CD8-positive, alpha-beta memory T cell (primary cell): ENCODE results near the gene DDX25. TPM values are rescaled to one million over a fixed set of nuclear protein-coding genes. Genes with fewer than 3 reads are reported as not detected.
A peak's percentile ranks its signal among the peaks of the same experiment; 100 is the strongest.

Source experiments
- CTCF ChIA-PET: fragments of 350-600 bp; sonication (Branson Sonifier 250); formaldehyde crosslinking; loops from one replicate; lab custom pipeline; 2021; ENCODE audit warnings: antibody characterized with exemption; lab: Charles Lee
- POLR2A ChIA-PET: fragments of 350-600 bp; sonication (Branson Sonifier 250); formaldehyde crosslinking; loops from one replicate; lab custom pipeline; 2021; ENCODE audit warnings: antibody characterized with exemption; lab: Charles Lee
- DNase-seq, 5 donors: peaks; one replicate each; pipeline versions ENCODE4 v3.0.0 to v3.0.0-alpha.2; 2020 to 2022; ENCODE audit warnings: mixed read lengths in 1 of 5
- H3K27ac ChIP-seq: one replicate; pipeline ENCODE4 v1.7.0; 2013; ENCODE audit warnings: low read depth, mild to moderate bottlenecking, low read length, moderate library complexity
- H3K27me3 ChIP-seq: 2 replicates; pipeline ENCODE4 v1.7.0; 2013; ENCODE audit warnings: low read length, mild to moderate bottlenecking; ENCODE audit not compliant: insufficient read depth, poor library complexity, severe bottlenecking
- H3K36me3 ChIP-seq: 2 replicates; pipeline ENCODE4 v1.7.0; 2013; ENCODE audit warnings: mild to moderate bottlenecking, low read length, moderate library complexity; ENCODE audit not compliant: insufficient read depth
- H3K4me1 ChIP-seq: 2 replicates; pipeline ENCODE4 v1.7.0; 2013; ENCODE audit warnings: mild to moderate bottlenecking, low read length, moderate library complexity; ENCODE audit not compliant: insufficient read depth
- H3K4me3 ChIP-seq: 2 replicates; pipeline ENCODE4 v1.7.0; 2013; ENCODE audit warnings: mild to moderate bottlenecking, low read length
- H3K9me3 ChIP-seq: 2 replicates; pipeline ENCODE4 v1.7.0; 2013; ENCODE audit warnings: mild to moderate bottlenecking, low read length
- H3K27ac Mint-ChIP-seq, 8 donors: one replicate each; pipeline ENCODE4 v1.8.0; 2020 to 2021; ENCODE audit warnings: mixed read lengths in 8 of 8, mild to moderate bottlenecking in 6 of 8, inconsistent platforms in 3 of 8, moderate library complexity in 3 of 8
- H3K27me3 Mint-ChIP-seq, 2 donors: one replicate each; pipeline ENCODE4 v1.8.0; 2020 to 2021; ENCODE audit warnings: mixed read lengths in 2 of 2, mild to moderate bottlenecking in 1 of 2, moderate library complexity in 1 of 2
- H3K36me3 Mint-ChIP-seq, 3 donors: one replicate each; pipeline ENCODE4 v1.8.0; 2020 to 2021; ENCODE audit warnings: mixed read lengths in 3 of 3, inconsistent platforms in 1 of 3, mild to moderate bottlenecking in 1 of 3
- H3K4me1 Mint-ChIP-seq, 3 donors: one replicate each; pipeline ENCODE4 v1.8.0; 2020 to 2021; ENCODE audit warnings: mixed read lengths in 3 of 3, inconsistent platforms in 1 of 3, mild to moderate bottlenecking in 1 of 3
- H3K4me3 Mint-ChIP-seq, 7 donors: one replicate each; pipeline ENCODE4 v1.8.0; 2020 to 2021; ENCODE audit warnings: mixed read lengths in 7 of 7, mild to moderate bottlenecking in 6 of 7, moderate library complexity in 4 of 7, inconsistent platforms in 2 of 7
- H3K9me3 Mint-ChIP-seq, 5 donors: one replicate each; pipeline ENCODE4 v1.8.0; 2020 to 2022; ENCODE audit warnings: mixed read lengths in 5 of 5, mild to moderate bottlenecking in 3 of 5, moderate library complexity in 2 of 5, inconsistent platforms in 1 of 5
- polyA plus RNA-seq: library from polyadenylated mRNA; unstranded; fragments of 300-500 nt; fragmentation: Illumina TruSeq; gene quantifications from one replicate; pipeline ENCODE4 v1.2.3, GENCODE V29; 2021
- total RNA-seq, 2 experiments: library from RNA; stranded (reverse); gene quantifications; one replicate each; pipeline ENCODE4 v1.2.3, GENCODE V29; 2021

The DDX25 gene
- total and polyA plus RNA-seq, 3 experiments from 2014 or later: 0.46 TPM; not detected in 2

GRCh38 chr11:125924384-125925007 is 20.2 kb downstream of the DDX25 start:
- no peak overlapping the region for H3K27ac ChIP-seq
- no peaks in the 10 kb centered on the region for H3K9me3 ChIP-seq
- H3K36me3 Mint-ChIP-seq: no peaks in the 10 kb centered on the region
- no peak overlapping the region for H3K4me3 Mint-ChIP-seq
- peak overlapping the region in 1 of 8 donors; percentile 67 for H3K27ac Mint-ChIP-seq
- no peaks in the 10 kb centered on the region for H3K36me3 ChIP-seq
- ChIA-PET CTCF (interaction anchor here (3.2 kb wide), 1 partner anchor 269 kb away, joined by 9 read pairs; no protein-coding TSS in a partner anchor), POLR2A (no interaction called here)
- peaks cover 29 to 64% of the 10 kb centered on the region in 2 donors for H3K27me3 Mint-ChIP-seq
- no peaks in the 10 kb centered on the region for H3K4me1 Mint-ChIP-seq
- no peak for DNase-seq
- no peaks in the 10 kb centered on the region for H3K4me1 ChIP-seq
- H3K27me3 ChIP-seq: no peaks in the 10 kb centered on the region
- no peak overlapping the region for H3K4me3 ChIP-seq
- H3K9me3 Mint-ChIP-seq: no peaks in the 10 kb centered on the region

- Histone ChIP-seq H3K27me3 (no peaks in the 10 kb centered on the region), H3K4me3 (no peak overlapping the region), H3K4me1 (no peaks in the 10 kb centered on the region), H3K27ac (no peak overlapping the region), H3K36me3 (no peaks in the 10 kb centered on the region), H3K9me3 (no peaks in the 10 kb centered on the region)
- Mint-ChIP-seq H3K27ac (peak overlapping the region in 1 of 8 donors; percentile 67), H3K4me3 (no peak overlapping the region), H3K27me3 (peaks cover 26 to 64% of the 10 kb centered on the region in 2 donors), H3K4me1 (no peaks in the 10 kb centered on the region), H3K36me3 (no peaks in the 10 kb centered on the region), H3K9me3 (no peaks in the 10 kb centered on the region)
- ChIA-PET CTCF (no interaction called here), POLR2A (no interaction called here)
- DNase-seq: no peak
These were observed 21.0 kb downstream of the DDX25 start for GRCh38 chr11:125925247-125925740.

GRCh38 chr11:125925804-125926203 is 21.5 kb downstream of the DDX25 start:
- CTCF ChIA-PET: no interaction called here

GRCh38 chr11:125926682-125927081 is 22.4 kb downstream of the DDX25 start:
- CTCF ChIA-PET: no interaction called here
- no peaks in the 10 kb centered on the region for H3K9me3 ChIP-seq
- Mint-ChIP-seq H3K4me1 (no peaks in the 10 kb centered on the region), H3K9me3 (no peaks in the 10 kb centered on the region), H3K27ac (peak overlapping the region in 1 of 8 donors; percentile 93), H3K4me3 (no peak overlapping the region), H3K27me3 (peaks cover 20 to 57% of the 10 kb centered on the region in 2 donors), H3K36me3 (no peaks in the 10 kb centered on the region)
- POLR2A ChIA-PET: no interaction called here
- H3K4me3 ChIP-seq: no peak overlapping the region
- no peak overlapping the region for H3K27ac ChIP-seq
- no peak for DNase-seq
- H3K36me3 ChIP-seq: no peaks in the 10 kb centered on the region
- no peaks in the 10 kb centered on the region for H3K4me1 ChIP-seq
- H3K27me3 ChIP-seq: no peaks in the 10 kb centered on the region

More at GRCh38 chr11:125925804-125926203, 21.5 kb downstream of the DDX25 start:
- Histone ChIP-seq H3K27ac (no peak overlapping the region), H3K36me3 (no peaks in the 10 kb centered on the region), H3K4me1 (no peaks in the 10 kb centered on the region), H3K9me3 (no peaks in the 10 kb centered on the region), H3K4me3 (no peak overlapping the region), H3K27me3 (no peaks in the 10 kb centered on the region)
- Mint-ChIP-seq H3K4me1 (no peaks in the 10 kb centered on the region), H3K36me3 (no peaks in the 10 kb centered on the region), H3K9me3 (no peaks in the 10 kb centered on the region), H3K4me3 (no peak overlapping the region), H3K27ac (no peak overlapping the region), H3K27me3 (peaks cover 23 to 60% of the 10 kb centered on the region in 2 donors)
- DNase-seq: no peak
- POLR2A ChIA-PET: no interaction called here

- no peak for DNase-seq
- Mint-ChIP-seq H3K9me3 (no peaks in the 10 kb centered on the region), H3K4me1 (peaks cover 0 to 5% (median 0%) of the 10 kb centered on the region in 3 donors), H3K4me3 (no peak overlapping the region), H3K27ac (no peak overlapping the region), H3K27me3 (peaks cover 15 to 58% of the 10 kb centered on the region in 2 donors), H3K36me3 (no peaks in the 10 kb centered on the region)
- no peaks in the 10 kb centered on the region for H3K36me3 ChIP-seq
- H3K9me3 ChIP-seq: no peaks in the 10 kb centered on the region
- ChIA-PET POLR2A (no interaction called here), CTCF (interaction anchor here (0.6 to 2.0 kb wide), 4 partner anchors 13 to 551 kb away, joined by 3 to 4 read pairs (median 3); partner anchors contain the start of gene PUS3)
- no peaks in the 10 kb centered on the region for H3K4me1 ChIP-seq
- no peak overlapping the region for H3K4me3 ChIP-seq
- H3K27ac ChIP-seq: no peak overlapping the region
- no peaks in the 10 kb centered on the region for H3K27me3 ChIP-seq
These were observed 25.3 kb downstream of the DDX25 start for GRCh38 chr11:125929445-125930075.

GRCh38 chr11:125930076-125930450 is 25.8 kb downstream of the DDX25 start:
- Mint-ChIP-seq H3K27ac (no peak overlapping the region), H3K36me3 (no peaks in the 10 kb centered on the region), H3K4me3 (no peak overlapping the region), H3K27me3 (peaks cover 13 to 53% of the 10 kb centered on the region in 2 donors), H3K4me1 (peaks cover 0 to 5% (median 0%) of the 10 kb centered on the region in 3 donors), H3K9me3 (no peaks in the 10 kb centered on the region)
- ChIA-PET POLR2A (no interaction called here), CTCF (interaction anchor here (0.6 to 2.0 kb wide), 4 partner anchors 12 to 551 kb away, joined by 3 to 4 read pairs (median 3); partner anchors contain the start of gene PUS3)
- Histone ChIP-seq H3K27me3 (no peaks in the 10 kb centered on the region), H3K9me3 (no peaks in the 10 kb centered on the region), H3K4me3 (no peak overlapping the region), H3K36me3 (no peaks in the 10 kb centered on the region), H3K27ac (no peak overlapping the region), H3K4me1 (no peaks in the 10 kb centered on the region)
- no peak for DNase-seq

GRCh38 chr11:125931116-125931515 is 26.8 kb downstream of the DDX25 start:
- Mint-ChIP-seq H3K9me3 (no peaks in the 10 kb centered on the region), H3K4me3 (no peak overlapping the region), H3K4me1 (peaks cover 0 to 5% (median 0%) of the 10 kb centered on the region in 3 donors), H3K27ac (no peak overlapping the region), H3K36me3 (no peaks in the 10 kb centered on the region), H3K27me3 (peaks cover 13 to 46% of the 10 kb centered on the region in 2 donors)
- H3K4me1 ChIP-seq: no peaks in the 10 kb centered on the region
- no peak overlapping the region for H3K27ac ChIP-seq
- H3K27me3 ChIP-seq: no peaks in the 10 kb centered on the region
- no peak for DNase-seq
- no peak overlapping the region for H3K4me3 ChIP-seq
- ChIA-PET CTCF (interaction anchor here (2.0 kb wide), 1 partner anchor 550 kb away, joined by 4 read pairs; no protein-coding TSS in a partner anchor), POLR2A (no interaction called here)
- no peaks in the 10 kb centered on the region for H3K9me3 ChIP-seq
- H3K36me3 ChIP-seq: no peaks in the 10 kb centered on the region

- no peaks in the 10 kb centered on the region for H3K36me3 ChIP-seq
- no peak for DNase-seq
- no peak overlapping the region for H3K27ac ChIP-seq
- H3K4me1 ChIP-seq: no peaks in the 10 kb centered on the region
- Mint-ChIP-seq H3K4me1 (peaks cover 0 to 5% (median 0%) of the 10 kb centered on the region in 3 donors), H3K4me3 (no peak overlapping the region), H3K9me3 (no peaks in the 10 kb centered on the region), H3K27ac (no peak overlapping the region), H3K27me3 (peaks cover 13 to 43% of the 10 kb centered on the region in 2 donors), H3K36me3 (no peaks in the 10 kb centered on the region)
- H3K9me3 ChIP-seq: no peaks in the 10 kb centered on the region
- H3K4me3 ChIP-seq: no peak overlapping the region
- H3K27me3 ChIP-seq: no peaks in the 10 kb centered on the region
- ChIA-PET POLR2A (no interaction called here), CTCF (no interaction called here)
These were observed 27.4 kb downstream of the DDX25 start for GRCh38 chr11:125931668-125932067.
